ENCODE data around the gene NCAM2.

NCAM2 gene

GRCh38 chr21:21458124-21458631 is 460.0 kb downstream of the NCAM2 start:
- in situ Hi-C loops (cut with MboI; ENCODE audit: low pct_unique_long_range_greater_than_20kb, low sequenced_read_pairs, unreplicated experiment): no loop called here
- DNase-seq (ENCODE audit: low spot score): no peak
- TF ChIP-seq, protein P1, sequence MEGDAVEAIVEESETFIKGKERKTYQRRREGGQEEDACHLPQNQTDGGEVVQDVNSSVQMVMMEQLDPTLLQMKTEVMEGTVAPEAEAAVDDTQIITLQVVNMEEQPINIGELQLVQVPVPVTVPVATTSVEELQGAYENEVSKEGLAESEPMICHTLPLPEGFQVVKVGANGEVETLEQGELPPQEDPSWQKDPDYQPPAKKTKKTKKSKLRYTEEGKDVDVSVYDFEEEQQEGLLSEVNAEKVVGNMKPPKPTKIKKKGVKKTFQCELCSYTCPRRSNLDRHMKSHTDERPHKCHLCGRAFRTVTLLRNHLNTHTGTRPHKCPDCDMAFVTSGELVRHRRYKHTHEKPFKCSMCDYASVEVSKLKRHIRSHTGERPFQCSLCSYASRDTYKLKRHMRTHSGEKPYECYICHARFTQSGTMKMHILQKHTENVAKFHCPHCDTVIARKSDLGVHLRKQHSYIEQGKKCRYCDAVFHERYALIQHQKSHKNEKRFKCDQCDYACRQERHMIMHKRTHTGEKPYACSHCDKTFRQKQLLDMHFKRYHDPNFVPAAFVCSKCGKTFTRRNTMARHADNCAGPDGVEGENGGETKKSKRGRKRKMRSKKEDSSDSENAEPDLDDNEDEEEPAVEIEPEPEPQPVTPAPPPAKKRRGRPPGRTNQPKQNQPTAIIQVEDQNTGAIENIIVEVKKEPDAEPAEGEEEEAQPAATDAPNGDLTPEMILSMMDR (IDR thresholded peaks at IDR 0.05; ENCODE audit: extremely low read depth, insufficient read depth, missing control alignments): no peak

DNA sequence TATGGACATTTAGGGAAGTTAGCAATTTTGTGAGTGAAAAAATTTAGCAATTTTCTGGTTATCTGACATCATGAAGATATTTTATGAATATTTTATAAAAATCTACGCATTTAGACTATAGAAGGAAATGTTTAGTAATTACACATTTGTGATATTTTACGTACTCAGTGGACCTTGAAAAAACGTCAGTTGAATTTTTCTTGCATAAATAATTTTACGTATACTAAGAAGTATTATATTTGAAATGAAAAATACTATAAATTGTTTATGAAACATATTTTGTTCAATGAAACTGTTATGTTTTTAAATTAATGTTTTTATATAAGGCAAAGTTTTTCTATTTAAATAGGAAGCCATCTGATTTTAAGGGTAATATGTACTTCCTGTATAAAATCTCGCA is 462.8 kb downstream of the NCAM2 start:
- in situ Hi-C loops (cut with MboI; ENCODE audit: low pct_unique_long_range_greater_than_20kb, low sequenced_read_pairs, unreplicated experiment): no loop called here
- TF ChIP-seq, protein P1 (IDR thresholded peaks at IDR 0.05; ENCODE audit: extremely low read depth, insufficient read depth, missing control alignments): no peak
- DNase-seq (ENCODE audit: low spot score): no peak

DNA sequence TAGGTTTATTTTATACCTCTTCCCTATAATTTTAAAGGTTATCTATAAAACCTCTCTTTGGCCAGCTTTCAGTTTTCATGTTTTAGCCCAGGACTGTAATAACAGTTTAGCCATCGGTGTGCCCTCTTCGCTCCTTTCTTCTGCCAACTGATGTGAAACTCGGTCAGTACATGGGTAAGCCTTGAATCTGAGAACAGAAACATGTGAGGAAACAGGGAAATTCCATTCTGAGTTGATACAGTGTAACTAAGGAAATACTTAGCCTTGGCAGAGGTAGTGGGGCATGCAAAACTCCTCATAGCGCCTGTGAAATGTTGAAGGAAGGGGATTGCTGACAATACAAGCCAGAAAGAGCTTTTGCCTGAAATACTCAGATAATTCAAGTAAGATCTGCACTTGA is 465.2 kb downstream of the NCAM2 start:
- in situ Hi-C loops (cut with MboI; ENCODE audit: low pct_unique_long_range_greater_than_20kb, low sequenced_read_pairs, unreplicated experiment): no loop called here
- TF ChIP-seq, protein P1 (IDR thresholded peaks at IDR 0.05; ENCODE audit: extremely low read depth, insufficient read depth, missing control alignments): no peak

GRCh38 chr21:21464684-21465083 is 466.5 kb downstream of the NCAM2 start:
- TF ChIP-seq, protein P1 (IDR thresholded peaks at IDR 0.05; ENCODE audit: extremely low read depth, insufficient read depth, missing control alignments): no peak
- in situ Hi-C loops (cut with MboI; ENCODE audit: low pct_unique_long_range_greater_than_20kb, low sequenced_read_pairs, unreplicated experiment): no loop called here
- DNase-seq (ENCODE audit: low spot score): no peak

More for the DNA sequence above, 465.2 kb downstream of the NCAM2 start:
- no peak for DNase-seq (ENCODE audit: low spot score)

DNA sequence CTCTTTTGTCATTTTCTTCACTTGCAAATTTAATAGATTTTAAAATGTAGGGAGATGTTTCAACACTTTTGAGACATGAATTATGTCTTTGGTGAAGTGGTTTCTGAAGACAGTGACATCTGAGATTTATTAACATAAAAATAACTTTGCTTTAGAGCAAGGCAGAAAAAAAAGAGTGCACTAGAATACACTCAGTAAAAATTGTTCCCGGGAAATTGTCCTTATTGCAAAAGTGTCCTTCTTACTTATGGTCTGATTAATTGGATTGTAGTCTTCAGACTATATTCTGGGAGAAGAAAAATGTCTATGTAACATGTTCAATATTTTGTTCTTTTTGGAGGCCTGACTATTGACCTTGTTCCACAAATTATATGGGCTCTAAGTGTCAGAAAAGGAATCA is 468.5 kb downstream of the NCAM2 start:
- in situ Hi-C loops (cut with MboI; ENCODE audit: low pct_unique_long_range_greater_than_20kb, low sequenced_read_pairs, unreplicated experiment): no loop called here
- TF ChIP-seq, protein P1 (IDR thresholded peaks at IDR 0.05; ENCODE audit: extremely low read depth, insufficient read depth, missing control alignments): no peak
- no peak for DNase-seq (ENCODE audit: low spot score)

DNA sequence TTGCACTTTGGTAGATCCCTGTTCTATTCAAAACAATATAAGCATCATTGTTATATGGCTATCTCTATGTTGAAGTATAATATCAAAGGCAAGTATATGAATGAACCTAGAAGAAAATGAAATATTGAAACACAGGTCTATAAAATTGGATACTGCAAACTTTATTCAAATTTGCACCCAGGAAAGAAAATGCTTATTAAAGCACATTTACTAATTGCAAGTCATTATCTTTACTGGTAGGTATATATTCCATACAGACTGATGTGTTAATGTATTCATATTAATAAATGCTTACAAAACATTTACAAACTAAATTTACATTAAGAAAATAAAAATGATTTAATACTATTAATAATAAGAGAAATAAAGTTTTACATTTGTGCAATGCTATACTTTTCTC is 469.8 kb downstream of the NCAM2 start:
- TF ChIP-seq, protein P1 (IDR thresholded peaks at IDR 0.05; ENCODE audit: extremely low read depth, insufficient read depth, missing control alignments): no peak
- in situ Hi-C loops (cut with MboI; ENCODE audit: low pct_unique_long_range_greater_than_20kb, low sequenced_read_pairs, unreplicated experiment): no loop called here
- no peak for DNase-seq (ENCODE audit: low spot score)

DNA sequence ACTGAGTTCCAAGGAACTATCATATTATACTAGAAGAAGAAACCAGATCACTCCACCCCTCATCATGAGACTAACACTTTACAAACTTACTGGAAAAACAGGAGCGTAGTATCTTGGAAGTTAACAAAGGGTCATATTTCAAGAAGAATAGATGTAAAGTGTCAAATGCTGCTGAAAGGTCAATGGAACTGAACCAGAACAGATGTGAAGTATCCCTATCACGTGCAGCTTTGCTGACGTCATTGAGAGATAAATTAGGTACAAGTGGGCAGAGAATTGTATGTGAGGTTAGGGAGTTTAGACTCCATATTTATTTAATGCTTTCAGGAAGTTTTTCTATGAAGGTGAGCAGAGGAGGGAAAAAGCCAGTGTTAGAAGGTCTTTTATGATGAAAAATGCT is 483.0 kb downstream of the NCAM2 start:
- TF ChIP-seq, protein P1 (IDR thresholded peaks at IDR 0.05; ENCODE audit: extremely low read depth, insufficient read depth, missing control alignments): no peak
- in situ Hi-C loops (cut with MboI; ENCODE audit: low pct_unique_long_range_greater_than_20kb, low sequenced_read_pairs, unreplicated experiment): no loop called here
- DNase-seq (ENCODE audit: low spot score): no peak
